Fibroblast of the conjunctiva (primary cell): ENCODE measurements around the gene SRGN.
"Not testable (repeated sequence)": the region's sequence is repeated elsewhere in the genome, so short reads cannot be mapped to it uniquely, and the experiment has no call there.

Source experiments
- DNase-seq: peaks from one replicate; pipeline ENCODE4 v3.0.0-alpha.2; 2010; ENCODE audit warnings: low read depth

Gene SRGN

DNA sequence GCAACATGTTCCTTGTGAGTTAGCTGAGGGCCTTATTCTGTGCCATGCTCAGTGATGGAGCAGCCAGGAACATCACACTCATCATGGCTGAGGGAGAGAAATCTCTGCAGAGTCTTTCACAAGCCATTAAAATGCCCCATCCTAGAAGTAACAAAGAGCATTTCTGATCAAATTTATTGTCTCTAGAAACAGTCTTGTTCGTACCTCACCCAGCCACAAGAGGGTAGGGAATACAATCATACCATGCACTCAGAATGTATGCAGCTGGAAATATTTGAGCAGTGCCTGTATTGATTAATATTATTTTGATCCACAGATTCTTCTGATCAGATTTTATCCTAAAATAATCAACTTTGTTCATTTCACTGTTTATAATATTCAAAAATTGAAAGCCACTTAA is 53.4 kb downstream of the SRGN start:
- no peak for DNase-seq

DNA sequence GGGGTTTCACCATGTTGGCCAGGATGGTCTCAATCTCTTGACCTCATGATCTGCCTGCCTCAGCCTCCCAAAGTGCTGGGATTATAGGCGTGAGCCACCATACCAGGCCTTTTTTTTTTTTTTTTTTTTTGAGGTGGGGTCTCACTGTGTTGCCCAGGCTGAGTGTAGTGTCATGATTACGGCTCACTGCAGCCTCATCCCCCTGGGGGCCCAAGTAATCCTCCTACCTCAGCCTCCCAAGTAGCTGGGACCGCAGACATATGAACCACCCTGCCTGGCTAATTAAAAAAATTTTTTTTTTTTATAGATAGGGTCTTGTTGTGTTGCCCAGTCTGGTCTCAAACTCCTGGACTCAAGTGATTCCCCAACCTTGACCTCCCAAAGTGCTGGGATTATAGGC is 54.2 kb downstream of the SRGN start:
- DNase-seq = not testable (repeated sequence)

DNA sequence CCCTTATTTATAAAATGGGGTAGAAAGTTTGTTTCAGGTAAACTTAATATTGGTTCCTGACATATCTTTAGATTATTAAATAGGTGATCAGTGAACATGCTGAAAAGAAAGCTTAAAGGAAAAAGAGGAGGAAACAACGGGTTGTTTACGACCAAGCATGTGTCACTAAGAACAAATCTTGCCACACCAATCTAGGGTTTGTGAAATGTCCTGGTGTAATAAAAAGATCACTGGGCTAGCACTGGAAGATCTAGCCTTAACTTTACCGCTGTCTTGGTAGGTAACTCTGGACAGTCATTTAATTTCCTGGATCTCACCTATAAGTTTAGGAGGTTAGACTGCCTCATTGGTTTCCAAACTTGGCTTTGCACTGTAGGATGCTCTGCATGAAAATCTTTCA is 55.1 kb downstream of the SRGN start:
- no peak for DNase-seq

DNA sequence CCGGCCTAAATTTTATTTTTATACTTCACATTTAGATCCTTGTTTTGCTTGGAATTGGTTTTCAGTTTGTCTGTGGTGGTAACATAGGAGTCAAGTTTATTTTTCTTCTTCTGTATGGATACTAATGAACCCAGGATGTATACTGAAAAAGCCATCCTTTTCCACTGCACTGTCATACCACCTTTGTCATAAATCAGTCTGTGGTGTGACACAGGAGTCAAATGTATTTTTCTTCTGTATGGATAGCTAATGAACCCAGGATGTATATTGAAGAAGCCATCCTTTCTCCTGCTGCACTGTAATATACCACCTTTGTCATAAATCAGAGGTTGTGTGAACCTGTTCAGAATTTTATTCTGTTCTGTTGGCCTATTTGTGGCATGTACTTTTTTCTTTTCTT is 57.4 kb downstream of the SRGN start:
- DNase-seq = no peak

DNA sequence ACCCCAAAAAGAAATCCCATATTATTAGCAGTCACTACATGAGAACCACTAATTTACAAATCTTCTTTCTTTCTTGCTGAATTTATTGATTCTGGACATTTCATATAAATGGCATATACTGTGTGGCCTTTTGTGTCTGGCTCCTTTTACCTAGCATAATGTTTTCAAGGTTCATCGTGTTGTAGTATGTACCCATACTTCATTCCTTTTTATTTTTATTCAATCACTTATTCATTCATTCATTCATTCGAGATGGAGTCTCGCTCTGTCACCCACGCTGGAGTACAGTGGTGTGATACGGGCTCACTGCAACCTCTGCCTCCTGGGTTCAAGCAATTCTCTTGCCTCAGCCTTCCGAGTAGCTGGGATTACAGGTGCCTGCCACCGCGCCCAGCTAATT is 58.0 kb downstream of the SRGN start:
- DNase-seq = no peak

DNA sequence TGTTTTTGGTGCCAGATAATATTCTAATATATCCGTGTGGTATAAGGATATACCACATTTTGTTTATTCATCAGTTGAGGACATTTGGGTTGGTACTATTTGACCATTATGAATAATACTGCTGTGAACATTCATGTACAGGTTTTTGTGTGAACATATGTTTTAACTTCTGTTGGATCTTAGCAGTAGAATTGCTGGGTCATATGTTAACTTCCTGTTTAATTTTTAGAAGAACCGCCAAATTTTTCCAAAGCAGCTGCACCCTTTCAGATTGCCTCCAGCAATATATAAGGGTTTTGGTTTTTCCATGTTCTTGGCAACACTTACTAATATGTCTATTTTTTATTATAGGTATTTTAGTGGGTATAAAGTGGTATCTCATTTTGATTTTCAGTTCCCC is 58.9 kb downstream of the SRGN start:
- no peak for DNase-seq

DNA sequence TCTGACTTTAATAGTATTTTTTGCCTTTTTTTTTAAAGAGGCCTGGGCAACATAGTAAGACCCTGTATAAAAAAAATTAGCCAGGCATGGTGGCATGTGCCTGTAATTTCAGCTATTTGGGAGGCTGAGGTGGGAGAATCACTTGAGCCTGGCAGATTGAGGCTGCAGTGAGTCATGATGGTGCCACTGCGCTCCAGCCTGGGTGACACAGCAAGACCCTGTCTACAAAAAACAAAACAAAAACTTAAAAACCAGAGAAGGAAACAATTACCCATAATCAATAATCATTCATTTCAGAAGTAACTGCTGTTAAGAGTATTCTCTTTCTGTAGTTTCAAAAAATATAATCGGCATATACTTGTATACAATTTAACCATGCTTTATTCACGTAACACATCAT is 64.1 kb downstream of the SRGN start:
- no peak for DNase-seq

DNA sequence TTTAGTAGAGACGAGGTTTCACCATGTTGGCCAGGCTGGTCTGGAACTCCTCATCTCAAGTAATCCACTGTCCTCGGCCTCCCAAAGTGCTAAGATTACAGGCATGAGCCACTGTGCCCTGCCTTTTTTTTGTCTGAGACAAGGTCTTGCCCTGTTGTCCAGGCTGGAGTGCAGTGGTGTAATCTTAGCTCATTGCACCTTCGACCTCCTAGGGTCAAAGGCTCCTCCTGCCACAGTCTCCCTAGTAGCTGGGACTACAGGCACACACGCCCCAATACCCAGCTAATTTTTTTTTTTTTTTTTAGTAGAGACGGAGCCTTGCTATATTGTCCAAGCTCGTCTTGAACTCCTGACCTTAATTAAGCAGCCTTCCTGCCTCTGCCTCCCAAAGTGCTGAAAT is 65.3 kb downstream of the SRGN start:
- no peak for DNase-seq
